Activated CD8-positive, alpha-beta memory T cell treated with anti-CD3 and anti-CD28 coated beads, Interleukin-2, amount 50 U/mL, for 24 hours (primary cell): ENCODE data around the gene GRIK2.

Experiments used
- DNase-seq: peaks from one replicate; pipeline ENCODE4 v3.0.0-alpha.2; 2020; ENCODE audit errors: extremely low read depth

GRIK2 gene

GRCh38 chr6:101716387-101716786 is 322.9 kb downstream of the GRIK2 start:
- DNase-seq, result no peak

DNA sequence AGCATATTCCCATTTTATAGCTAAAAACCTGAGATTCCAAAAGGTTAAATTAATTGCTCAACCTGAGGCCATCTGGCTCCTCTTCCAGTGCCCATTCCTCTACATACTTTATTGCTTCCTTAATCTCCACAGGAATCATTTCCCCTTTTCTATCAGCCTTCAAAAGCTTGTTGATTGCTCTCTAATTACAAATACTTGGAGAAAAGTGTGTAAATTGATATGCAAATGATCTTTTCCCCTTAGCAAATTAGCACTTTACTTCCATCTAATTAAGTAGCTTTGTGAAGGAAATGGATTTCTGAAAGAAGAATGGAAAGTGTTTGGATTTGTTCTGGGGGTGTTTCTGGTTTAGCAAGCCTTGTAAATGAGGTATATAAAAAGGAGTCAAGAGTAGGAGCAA is 323.3 kb downstream of the GRIK2 start:
- no peak for DNase-seq

- DNase-seq, result no peak
These were observed 326.0 kb downstream of the GRIK2 start for GRCh38 chr6:101719521-101719920.

- no peak for DNase-seq
These were observed 329.0 kb downstream of the GRIK2 start for GRCh38 chr6:101722471-101722870.

GRCh38 chr6:101722991-101723579 is 329.6 kb downstream of the GRIK2 start:
- DNase-seq, result no peak

DNA sequence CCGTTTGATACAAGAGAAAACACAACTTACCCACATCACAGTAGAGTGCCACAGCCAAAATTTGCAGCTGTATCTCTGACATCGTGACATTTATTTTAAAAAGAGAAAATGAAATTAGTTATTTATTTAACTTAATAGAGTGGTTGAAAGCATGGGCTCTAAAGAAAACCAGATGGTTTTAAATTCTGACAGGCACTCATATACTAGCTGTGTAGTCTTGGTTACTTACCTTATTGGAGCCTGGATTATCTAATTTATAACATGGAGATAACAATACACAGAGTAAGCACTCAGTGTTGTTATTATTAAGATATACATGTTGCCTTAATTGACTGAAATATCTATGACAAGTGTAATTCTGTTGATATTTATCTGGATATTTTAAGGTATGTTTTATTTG is 334.9 kb downstream of the GRIK2 start:
- DNase-seq, result no peak

GRCh38 chr6:101728956-101729355 is 335.4 kb downstream of the GRIK2 start:
- DNase-seq, result no peak

- no peak for DNase-seq
These were observed 337.4 kb downstream of the GRIK2 start for GRCh38 chr6:101730954-101731353.

DNA sequence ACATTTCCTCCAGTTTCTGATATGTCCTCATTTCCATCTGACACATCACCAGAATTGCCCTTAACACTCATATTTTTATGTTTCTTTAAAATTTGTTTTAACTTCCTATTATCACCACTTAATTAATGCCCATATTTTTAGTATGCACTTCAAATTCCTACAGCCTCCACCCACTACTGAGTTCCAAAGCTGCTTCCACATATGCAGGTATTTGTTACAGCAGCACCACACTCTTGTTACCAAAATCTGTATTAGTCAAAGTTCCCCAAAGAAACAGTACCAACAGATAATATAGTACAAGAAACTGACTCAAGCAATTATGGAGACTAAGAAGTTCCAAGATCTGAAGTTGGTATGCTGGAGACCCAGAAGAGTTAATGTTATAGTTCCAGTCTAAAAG is 340.4 kb downstream of the GRIK2 start:
- no peak for DNase-seq

- DNase-seq, result no peak
These were observed 345.0 kb downstream of the GRIK2 start for GRCh38 chr6:101738481-101738880.

DNA sequence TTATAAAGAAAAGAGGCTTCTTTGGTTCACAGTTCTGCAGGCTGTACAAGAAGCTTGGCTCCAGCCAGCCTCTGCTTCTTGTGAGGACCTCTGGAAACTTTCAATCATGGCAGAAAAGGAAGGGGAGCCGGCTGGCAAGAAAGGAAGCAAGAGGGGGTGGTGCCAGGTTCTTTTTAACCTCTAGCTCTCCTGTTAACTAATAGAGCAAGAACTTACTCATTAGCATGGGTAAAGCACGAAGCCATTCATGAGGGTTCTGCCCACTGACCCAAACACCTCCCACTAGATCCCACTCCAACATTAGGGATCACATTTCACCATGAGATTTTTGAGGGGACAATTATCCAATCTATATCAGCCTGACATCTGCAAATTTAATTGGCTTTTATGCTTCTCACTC is 347.1 kb downstream of the GRIK2 start:
- no peak for DNase-seq

DNA sequence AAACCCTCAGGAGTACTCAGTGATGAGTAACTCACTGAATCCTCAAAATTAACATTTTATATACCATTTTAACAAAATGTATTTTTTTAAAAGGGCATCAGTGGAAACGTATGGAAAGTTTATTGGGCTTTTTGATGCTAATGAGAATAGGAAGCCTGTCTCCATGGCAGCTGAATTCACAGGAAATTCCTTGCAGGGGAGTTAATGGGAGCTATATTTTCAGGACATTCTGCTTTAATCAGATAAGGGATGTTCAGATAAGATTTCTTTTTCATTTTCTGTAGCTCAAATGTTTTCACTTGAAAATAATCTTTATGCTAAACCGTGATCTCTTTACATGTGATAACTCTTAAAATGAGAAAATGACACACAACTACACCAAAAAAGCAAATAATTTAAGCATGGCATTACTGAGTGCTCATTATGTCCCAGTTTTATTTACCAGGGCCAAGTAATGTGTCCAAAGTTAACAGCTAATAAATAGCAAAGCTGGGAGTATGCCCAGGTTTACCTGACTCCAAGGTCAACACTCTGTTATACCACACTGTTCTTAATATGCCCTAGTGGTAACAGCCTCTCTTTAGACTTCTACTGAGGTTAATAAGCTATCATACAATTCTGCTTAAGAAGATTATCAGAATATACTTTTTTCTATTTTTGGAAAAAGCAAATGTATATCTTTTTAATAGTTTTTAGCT is 348.1 kb downstream of the GRIK2 start:
- DNase-seq, result no peak

GRCh38 chr6:101747160-101747559 is 353.7 kb downstream of the GRIK2 start:
- no peak for DNase-seq

GRCh38 chr6:101747716-101748115 is 354.2 kb downstream of the GRIK2 start:
- no peak for DNase-seq

GRCh38 chr6:101755931-101756330 is 362.4 kb downstream of the GRIK2 start:
- DNase-seq, result no peak

GRCh38 chr6:101758368-101758767 is 364.9 kb downstream of the GRIK2 start:
- no peak for DNase-seq

- no peak for DNase-seq
These were observed 367.5 kb downstream of the GRIK2 start for GRCh38 chr6:101760843-101761621.

DNA sequence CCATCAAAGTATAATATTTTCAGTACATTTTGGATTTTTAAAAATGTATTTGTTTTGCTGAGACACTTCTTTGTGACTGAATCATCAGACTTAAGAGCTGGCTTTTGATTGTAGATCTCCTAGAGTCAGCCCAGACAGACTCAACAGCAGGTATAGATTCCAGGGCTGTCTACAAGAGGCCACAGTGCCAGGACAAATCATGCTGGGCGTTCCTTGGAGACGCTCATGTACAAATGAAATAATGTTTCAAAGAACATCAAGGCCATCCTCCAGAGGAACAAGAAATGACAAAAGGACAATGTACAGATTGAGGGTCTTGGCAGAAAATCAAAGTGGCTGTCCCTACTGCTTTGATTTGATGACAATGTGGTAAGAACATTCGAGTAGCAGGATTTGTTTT is 369.3 kb downstream of the GRIK2 start:
- DNase-seq, result no peak

DNA sequence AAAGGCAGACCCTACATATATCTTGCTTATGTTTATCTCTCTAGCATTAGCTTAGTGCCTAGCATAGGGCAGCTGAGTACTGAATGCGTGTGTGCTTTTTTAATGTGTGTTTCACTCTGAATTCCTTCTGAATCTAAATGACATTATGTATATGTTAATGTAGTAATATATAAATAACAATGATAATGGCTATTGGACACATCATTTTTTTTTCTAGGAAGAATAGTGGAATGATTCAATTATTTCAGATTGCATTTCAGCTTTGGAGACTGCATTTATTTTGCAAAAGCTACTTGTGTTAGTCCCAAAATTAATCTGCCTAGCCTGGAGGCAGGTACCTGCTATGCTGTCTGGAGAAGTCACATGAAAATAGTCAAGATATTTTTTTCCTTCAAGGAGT is 371.8 kb downstream of the GRIK2 start:
- no peak for DNase-seq

GRCh38 chr6:101770116-101770515 is 376.6 kb downstream of the GRIK2 start:
- DNase-seq, result no peak

- DNase-seq, result no peak
These were observed 383.4 kb downstream of the GRIK2 start for GRCh38 chr6:101776919-101777350.

- DNase-seq, result no peak
These were observed 384.1 kb downstream of the GRIK2 start for GRCh38 chr6:101777646-101778045.
